Mononuclear cell (primary cell): ENCODE results near the gene ZNF253. TPM values are rescaled to one million over a fixed set of nuclear protein-coding genes. Genes with fewer than 3 reads are reported as not detected.
A peak's percentile ranks its signal among the peaks of the same experiment; 100 is the strongest.
"Not testable (repeated sequence)": the region's sequence is repeated elsewhere in the genome, so short reads cannot be mapped to it uniquely, and the experiment has no call there.

Experiments
- H3K27me3 ChIP-seq: 2 replicates; pipeline ENCODE4 v1.6.0; 2011; ENCODE audit warnings: low read length, control low read depth; ENCODE audit not compliant: insufficient read depth
- H3K4me1 ChIP-seq: 2 replicates; pipeline ENCODE4 v1.5.1; 2011; ENCODE audit warnings: mild to moderate bottlenecking, low read length, control low read depth; ENCODE audit not compliant: insufficient read depth
- H3K4me3 ChIP-seq: 2 replicates; pipeline ENCODE4 v1.5.1; 2011; ENCODE audit warnings: mild to moderate bottlenecking, low read length, moderate library complexity
- H3K9me3 ChIP-seq: 2 replicates; pipeline ENCODE4 v1.5.1; 2011; ENCODE audit warnings: low read depth, mild to moderate bottlenecking, control low read depth, low read length
- total RNA-seq: library from RNA; depleted of rRNA; stranded (reverse); fragments of >200 nt; gene quantifications from one replicate; pipeline ENCODE4 v1.2.3, GENCODE V29; 2012

Gene ZNF253
- total RNA-seq, 1 donor, result 6.6 TPM

GRCh38 chr19:19866611-19867248 is 1.0 kb downstream of the ZNF253 start:
- peaks cover 20% of the 10 kb centered on the region for H3K4me1 ChIP-seq
- no peaks in the 10 kb centered on the region for H3K27me3 ChIP-seq
- H3K9me3 ChIP-seq, result no peaks in the 10 kb centered on the region
- H3K4me3 ChIP-seq, result peak overlapping the region; percentile 81

GRCh38 chr19:19870086-19870485 is 4.4 kb downstream of the ZNF253 start:
- not testable (repeated sequence) for H3K4me3 ChIP-seq, H3K9me3 ChIP-seq, H3K27me3 ChIP-seq
- H3K4me1 ChIP-seq, result peaks cover 20% of the 10 kb centered on the region

GRCh38 chr19:19871932-19872331 is 6.2 kb downstream of the ZNF253 start:
- no peak overlapping the region for H3K4me3 ChIP-seq
- peaks cover 14% of the 10 kb centered on the region for H3K9me3 ChIP-seq
- H3K27me3 ChIP-seq, result no peaks in the 10 kb centered on the region
- H3K4me1 ChIP-seq, result peaks cover 17% of the 10 kb centered on the region

- Histone ChIP-seq H3K4me3 (no peak overlapping the region), H3K27me3 (no peaks in the 10 kb centered on the region), H3K4me1 (peaks cover 11% of the 10 kb centered on the region), H3K9me3 (peaks cover 14% of the 10 kb centered on the region)
Measured at GRCh38 chr19:19873381-19873780, 7.7 kb downstream of the ZNF253 start.

DNA sequence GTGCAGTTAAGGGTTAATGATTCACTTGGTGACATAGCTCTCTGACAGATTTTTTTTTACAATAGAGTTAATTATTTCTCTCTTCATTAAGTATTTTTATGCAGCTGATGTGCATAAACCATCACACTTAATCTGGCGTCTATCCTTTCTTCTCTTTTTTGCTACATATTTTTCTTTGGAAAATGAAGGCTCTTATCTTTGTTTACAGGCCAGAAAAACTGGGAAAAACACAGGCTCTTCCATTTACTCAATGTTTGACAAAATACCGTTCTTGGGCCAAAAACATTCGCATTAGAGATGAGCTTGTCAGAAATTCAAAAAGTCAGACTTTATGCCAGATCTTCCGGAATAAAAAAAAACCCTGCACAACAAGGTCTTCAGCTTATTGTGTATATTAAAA is 12.0 kb downstream of the ZNF253 start:
- Histone ChIP-seq H3K4me3 (no peak overlapping the region), H3K4me1 (no peaks in the 10 kb centered on the region), H3K9me3 (peaks cover 12% of the 10 kb centered on the region), H3K27me3 (no peaks in the 10 kb centered on the region)

DNA sequence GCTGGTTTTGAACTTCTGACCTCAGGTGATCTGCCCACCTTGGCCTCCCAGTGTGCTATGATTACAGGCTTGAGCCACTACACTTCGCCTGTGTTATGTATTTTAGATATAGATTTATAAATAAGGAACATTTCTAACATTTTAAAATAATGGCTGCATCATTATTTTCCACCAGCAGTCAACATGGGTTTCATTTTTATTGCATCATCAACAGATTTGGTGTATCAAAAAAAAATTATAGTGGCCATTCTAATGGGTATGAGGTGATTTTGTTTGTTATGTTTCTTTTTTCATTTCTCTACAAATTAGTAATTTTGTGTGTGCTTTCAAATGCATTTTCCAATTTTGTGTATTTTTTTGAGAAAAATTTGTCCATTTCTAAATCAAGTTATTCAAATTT is 18.9 kb downstream of the ZNF253 start:
- Histone ChIP-seq H3K9me3 (peaks cover 28% of the 10 kb centered on the region), H3K4me1 (no peaks in the 10 kb centered on the region), H3K4me3 (no peak overlapping the region), H3K27me3 (no peaks in the 10 kb centered on the region)

DNA sequence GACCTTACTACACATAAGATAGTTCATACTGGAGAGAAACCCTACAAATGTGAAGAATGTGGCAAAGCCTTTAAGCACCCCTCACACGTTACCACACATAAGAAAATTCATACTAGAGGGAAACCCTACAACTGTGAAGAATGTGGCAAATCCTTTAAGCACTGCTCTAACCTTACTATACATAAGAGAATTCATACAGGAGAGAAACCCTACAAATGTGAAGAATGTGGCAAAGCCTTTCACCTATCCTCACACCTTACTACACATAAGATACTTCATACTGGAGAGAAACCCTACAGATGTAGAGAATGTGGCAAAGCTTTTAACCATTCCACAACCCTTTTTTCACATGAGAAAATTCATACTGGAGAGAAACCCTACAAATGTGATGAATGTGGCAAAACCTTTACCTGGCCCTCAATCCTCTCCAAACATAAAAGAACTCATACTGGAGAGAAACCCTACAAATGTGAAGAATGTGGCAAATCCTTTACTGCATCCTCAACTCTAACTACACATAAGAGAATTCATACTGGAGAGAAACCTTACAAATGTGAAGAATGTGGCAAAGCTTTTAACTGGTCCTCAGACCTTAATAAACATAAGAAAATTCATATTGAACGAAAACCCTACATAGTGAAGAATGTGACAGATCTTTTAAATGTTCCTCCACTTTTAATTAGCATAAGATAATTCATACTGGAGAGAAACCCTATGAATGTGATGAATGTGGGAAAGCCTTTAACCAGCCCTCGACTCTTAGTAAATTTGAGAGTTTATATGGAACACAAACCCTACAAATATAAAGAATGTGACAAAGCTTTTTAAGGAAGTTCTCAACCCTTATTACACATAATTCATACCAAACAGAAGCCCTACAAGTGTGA is 26.6 kb downstream of the ZNF253 start:
- peaks cover 84% of the 10 kb centered on the region for H3K9me3 ChIP-seq
- H3K27me3 ChIP-seq, H3K4me1 ChIP-seq, H3K4me3 ChIP-seq: not testable (repeated sequence)

- Histone ChIP-seq H3K27me3 (no peaks in the 10 kb centered on the region), H3K9me3 (peaks cover 27% of the 10 kb centered on the region), H3K4me3 (peak overlapping the region; percentile 84), H3K4me1 (peaks cover 16% of the 10 kb centered on the region)
Measured at GRCh38 chr19:19900139-19900728, 34.6 kb downstream of the ZNF253 start.

DNA sequence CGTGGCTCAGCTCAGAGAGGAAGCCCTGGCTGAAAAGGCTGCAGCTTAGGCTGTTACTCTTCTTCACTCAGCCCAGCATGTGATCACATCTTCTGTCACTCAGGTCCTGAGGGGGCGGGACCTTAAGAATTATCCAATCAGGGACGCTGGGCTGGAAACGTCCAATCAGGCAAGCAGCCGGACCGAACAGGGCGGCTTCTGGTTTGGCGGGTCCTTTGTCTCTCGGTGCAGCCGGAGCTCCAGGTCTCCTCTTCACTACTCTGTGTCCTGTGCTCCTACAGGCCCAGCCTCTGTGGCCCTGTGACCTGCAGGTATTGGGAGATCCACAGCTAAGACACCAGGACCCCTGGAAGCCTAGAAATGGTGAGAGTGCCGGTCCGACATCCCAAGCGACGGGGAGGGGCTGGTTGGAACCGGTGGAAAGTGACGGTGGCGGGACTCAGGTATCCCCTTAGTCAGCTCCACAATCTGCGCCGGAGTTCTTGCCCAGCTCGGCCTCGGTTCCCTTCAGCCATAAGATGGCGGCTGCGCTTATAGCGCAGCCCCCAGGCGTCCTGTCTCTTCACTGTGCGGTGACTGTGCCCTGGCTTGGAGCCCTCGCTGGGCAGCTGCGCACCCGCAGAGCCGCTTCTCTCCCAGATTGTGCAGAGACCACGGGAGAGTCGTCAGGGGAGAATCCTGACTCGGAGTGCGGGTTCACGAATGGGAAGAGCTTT is 35.2 kb downstream of the ZNF253 start, which contains the start of gene ZNF93:
TSS of gene ZNF93 (plus strand) at position 218 of the 716 bp plus-strand sequence. CDS start at position 361, 143 bp downstream.
- Histone ChIP-seq H3K4me3 (peak within 1 kb of the TSS; percentile 84), H3K27me3 (no peaks in the 10 kb centered on the region), H3K9me3 (peaks cover 21% of the 10 kb centered on the region), H3K4me1 (peaks cover 16% of the 10 kb centered on the region)

GRCh38 chr19:19907551-19907950 is 41.9 kb downstream of the ZNF253 start:
- not testable (repeated sequence) for H3K4me3 ChIP-seq, H3K4me1 ChIP-seq
- H3K9me3 ChIP-seq, result peaks cover 13% of the 10 kb centered on the region

DNA sequence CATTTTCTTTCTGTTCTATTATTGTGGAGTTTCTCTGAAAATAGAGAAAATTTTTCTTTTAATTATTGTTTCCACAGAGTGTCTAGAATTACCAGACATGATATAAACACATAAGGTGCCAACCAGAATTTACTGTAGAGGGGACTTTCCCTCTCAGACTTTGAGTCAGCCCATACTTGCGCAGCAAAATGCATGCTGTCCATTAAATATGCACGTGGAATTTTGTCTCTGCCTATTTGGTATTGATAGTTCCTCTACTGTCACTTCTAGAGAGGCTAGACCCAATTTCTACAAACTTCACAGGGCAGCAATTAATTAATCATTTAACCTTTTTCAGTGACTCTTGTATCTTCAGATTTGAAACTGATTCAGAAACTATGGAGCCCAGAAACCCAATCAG is 44.0 kb downstream of the ZNF253 start:
- peaks cover 13% of the 10 kb centered on the region for H3K9me3 ChIP-seq
- no peaks in the 10 kb centered on the region for H3K27me3 ChIP-seq
- no peaks in the 10 kb centered on the region for H3K4me1 ChIP-seq
- no peak overlapping the region for H3K4me3 ChIP-seq

More at GRCh38 chr19:19907551-19907950, 41.9 kb downstream of the ZNF253 start:
- H3K27me3 ChIP-seq, result not testable (repeated sequence)

DNA sequence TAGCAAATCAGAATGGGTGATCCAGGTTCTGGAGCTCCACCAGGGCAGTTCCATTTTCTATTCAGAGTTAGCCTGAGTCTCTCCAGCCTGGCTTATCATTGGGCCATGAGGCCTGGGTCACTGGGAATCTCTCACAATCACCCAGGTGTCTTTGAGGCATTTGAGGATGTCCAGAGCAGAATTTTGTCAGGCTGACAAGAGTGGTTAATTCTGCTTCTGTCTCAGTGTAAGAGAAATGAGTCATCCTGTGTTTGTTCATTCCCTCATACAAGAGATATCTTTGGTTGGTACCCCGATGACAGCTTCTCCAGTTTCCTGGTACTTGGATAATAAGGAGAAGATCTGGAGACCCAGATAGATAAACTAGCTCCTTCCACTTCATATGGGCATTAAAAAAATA is 45.5 kb downstream of the ZNF253 start:
- Histone ChIP-seq H3K4me1 (no peaks in the 10 kb centered on the region), H3K9me3 (peaks cover 11% of the 10 kb centered on the region), H3K27me3 (no peaks in the 10 kb centered on the region), H3K4me3 (no peak overlapping the region)

GRCh38 chr19:19914596-19914995 is 48.9 kb downstream of the ZNF253 start:
- H3K9me3 ChIP-seq, result peaks cover 3% of the 10 kb centered on the region
- H3K4me1 ChIP-seq, result no peaks in the 10 kb centered on the region
- no peaks in the 10 kb centered on the region for H3K27me3 ChIP-seq
- H3K4me3 ChIP-seq, result no peak overlapping the region

DNA sequence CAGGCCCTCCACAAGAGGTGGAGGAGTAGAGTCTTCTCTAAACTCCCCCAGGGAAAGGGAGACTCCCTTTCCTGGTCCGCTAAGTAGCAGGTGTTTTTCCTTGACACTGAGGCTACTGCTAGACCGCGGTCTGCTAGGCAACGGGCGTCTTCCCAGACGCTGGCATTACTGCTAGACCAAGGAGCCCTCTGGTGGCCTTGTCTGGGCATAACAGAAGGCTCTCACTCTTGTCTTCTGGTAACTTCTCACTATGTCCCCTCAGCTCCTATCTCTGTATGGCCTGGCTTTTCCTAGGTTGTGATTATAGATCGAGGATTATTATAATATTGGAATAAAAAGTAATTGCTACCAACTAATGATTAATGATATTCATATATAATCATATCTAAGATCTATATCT is 64.7 kb downstream of the ZNF253 start:
- peaks cover 67% of the 10 kb centered on the region for H3K9me3 ChIP-seq
- not testable (repeated sequence) for H3K27me3 ChIP-seq, H3K4me1 ChIP-seq, H3K4me3 ChIP-seq
